GM12872 (cell line): Measurements from ENCODE around the gene SEMA3E.

ENCODE experiments used
- TF ChIP-seq, protein P1 (sequence below): IDR thresholded peaks from 3 replicates; pipeline ENCODE4 v1.5.1; 2011; ENCODE audit warnings: low read depth, mild to moderate bottlenecking, low read length, moderate library complexity; ENCODE audit not compliant: insufficient read depth

Gene SEMA3E

DNA sequence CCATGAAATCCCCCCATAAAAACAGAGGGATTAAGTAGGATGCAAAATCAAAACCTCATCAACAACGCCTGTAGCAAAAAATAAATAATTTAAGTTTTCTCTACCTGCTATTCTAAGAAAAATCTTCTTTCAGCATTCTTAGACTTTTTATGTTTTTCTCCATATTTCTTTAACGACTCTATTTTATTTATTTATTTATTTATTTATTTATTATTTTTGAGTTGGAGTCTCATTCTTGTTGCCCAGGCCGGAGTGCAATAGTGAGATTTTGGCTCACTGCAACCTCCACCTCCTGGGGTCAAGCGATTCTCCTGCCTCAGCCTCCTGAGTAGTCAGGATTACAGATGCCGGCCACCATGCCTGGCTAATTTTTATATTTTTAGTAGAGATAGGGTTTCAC lies 192.5 kb downstream of the SEMA3E start:
- TF ChIP-seq, protein P1, sequence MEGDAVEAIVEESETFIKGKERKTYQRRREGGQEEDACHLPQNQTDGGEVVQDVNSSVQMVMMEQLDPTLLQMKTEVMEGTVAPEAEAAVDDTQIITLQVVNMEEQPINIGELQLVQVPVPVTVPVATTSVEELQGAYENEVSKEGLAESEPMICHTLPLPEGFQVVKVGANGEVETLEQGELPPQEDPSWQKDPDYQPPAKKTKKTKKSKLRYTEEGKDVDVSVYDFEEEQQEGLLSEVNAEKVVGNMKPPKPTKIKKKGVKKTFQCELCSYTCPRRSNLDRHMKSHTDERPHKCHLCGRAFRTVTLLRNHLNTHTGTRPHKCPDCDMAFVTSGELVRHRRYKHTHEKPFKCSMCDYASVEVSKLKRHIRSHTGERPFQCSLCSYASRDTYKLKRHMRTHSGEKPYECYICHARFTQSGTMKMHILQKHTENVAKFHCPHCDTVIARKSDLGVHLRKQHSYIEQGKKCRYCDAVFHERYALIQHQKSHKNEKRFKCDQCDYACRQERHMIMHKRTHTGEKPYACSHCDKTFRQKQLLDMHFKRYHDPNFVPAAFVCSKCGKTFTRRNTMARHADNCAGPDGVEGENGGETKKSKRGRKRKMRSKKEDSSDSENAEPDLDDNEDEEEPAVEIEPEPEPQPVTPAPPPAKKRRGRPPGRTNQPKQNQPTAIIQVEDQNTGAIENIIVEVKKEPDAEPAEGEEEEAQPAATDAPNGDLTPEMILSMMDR = no peak

- TF ChIP-seq, protein P1 = no peak
Observed at GRCh38 chr7:83455612-83456011, 193.3 kb downstream of the SEMA3E start.

GRCh38 chr7:83452256-83452655 lies 196.7 kb downstream of the SEMA3E start:
- TF ChIP-seq, protein P1 = no peak

- TF ChIP-seq, protein P1 = no peak
Observed at GRCh38 chr7:83451501-83452045, 197.4 kb downstream of the SEMA3E start.

GRCh38 chr7:83449781-83450180 lies 199.2 kb downstream of the SEMA3E start:
- TF ChIP-seq, protein P1 = no peak

GRCh38 chr7:83447681-83448080 lies 201.3 kb downstream of the SEMA3E start:
- TF ChIP-seq, protein P1 = no peak

- TF ChIP-seq, protein P1 = no peak
Observed at GRCh38 chr7:83446102-83446669, 202.8 kb downstream of the SEMA3E start.
